Effector memory CD8-positive, alpha-beta T cell (primary cell): ENCODE data around the gene DZIP1L.

Source experiments
- ATAC-seq: fragments of 150-1000 bp; cut with Tn5 transposase; replicated peaks from 2 replicates; pipeline ENCODE4 v1.10.0; 2021; ENCODE audit warnings: mild to moderate bottlenecking, moderate library complexity
- DNase-seq, 3 experiments: peaks; one replicate each; pipeline ENCODE4 v3.0.0; 2021
- H3K27ac Mint-ChIP-seq, 2 donors: one replicate each; pipeline ENCODE4 v1.8.0; 2022; ENCODE audit warnings: mild to moderate bottlenecking in 2 of 2, mixed read lengths in 2 of 2, moderate library complexity in 2 of 2
- H3K27me3 Mint-ChIP-seq, 2 donors: one replicate each; pipeline ENCODE4 v1.8.0; 2022; ENCODE audit warnings: mixed read lengths in 2 of 2
- H3K36me3 Mint-ChIP-seq: one replicate; pipeline ENCODE4 v1.8.0; 2022; ENCODE audit warnings: mild to moderate bottlenecking, moderate library complexity, mixed read lengths; ENCODE audit not compliant: insufficient read depth
- H3K4me1 Mint-ChIP-seq, 2 donors: one replicate each; pipeline ENCODE4 v1.8.0; 2022; ENCODE audit warnings: low read depth in 2 of 2, mixed read lengths in 2 of 2
- H3K4me3 Mint-ChIP-seq, 2 donors: one replicate each; pipeline ENCODE4 v1.8.0; 2022; ENCODE audit warnings: mild to moderate bottlenecking in 2 of 2, mixed read lengths in 2 of 2, moderate library complexity in 2 of 2
- H3K9me3 Mint-ChIP-seq, 2 donors: one replicate each; pipeline ENCODE4 v1.8.0; 2022; ENCODE audit warnings: mixed read lengths in 2 of 2

Gene DZIP1L

GRCh38 chr3:138033202-138033691 lies 82.2 kb downstream of the DZIP1L start:
- Mint-ChIP-seq H3K27ac (no peak overlapping the region), H3K36me3 (no peaks in the 10 kb centered on the region), H3K4me3 (no peak overlapping the region), H3K4me1 (no peaks in the 10 kb centered on the region), H3K9me3 (no peaks in the 10 kb centered on the region), H3K27me3 (peaks cover 28 to 40% of the 10 kb centered on the region in 2 donors)
- DNase-seq (no peak), ATAC-seq (no peak)

GRCh38 chr3:138032567-138032966 lies 82.8 kb downstream of the DZIP1L start:
- Mint-ChIP-seq H3K27ac (no peak overlapping the region), H3K36me3 (no peaks in the 10 kb centered on the region), H3K4me3 (no peak overlapping the region), H3K9me3 (no peaks in the 10 kb centered on the region), H3K27me3 (peaks cover 22 to 33% of the 10 kb centered on the region in 2 donors), H3K4me1 (no peaks in the 10 kb centered on the region)
- no peak for ATAC-seq
- DNase-seq = no peak

- Mint-ChIP-seq H3K27me3 (peaks cover 19 to 23% of the 10 kb centered on the region in 2 donors), H3K4me3 (no peak overlapping the region), H3K27ac (no peak overlapping the region), H3K36me3 (no peaks in the 10 kb centered on the region), H3K9me3 (no peaks in the 10 kb centered on the region), H3K4me1 (no peaks in the 10 kb centered on the region)
- ATAC-seq (no peak), DNase-seq (no peak)
These were observed 83.9 kb downstream of the DZIP1L start for GRCh38 chr3:138031536-138031935.

- Mint-ChIP-seq H3K27me3 (peaks cover 23 to 30% of the 10 kb centered on the region in 2 donors), H3K4me1 (no peaks in the 10 kb centered on the region), H3K36me3 (no peaks in the 10 kb centered on the region), H3K27ac (no peak overlapping the region), H3K4me3 (no peak overlapping the region), H3K9me3 (no peaks in the 10 kb centered on the region)
- no peak for ATAC-seq
- DNase-seq = no peak
These were observed 84.6 kb downstream of the DZIP1L start for GRCh38 chr3:138030734-138031280.

GRCh38 chr3:138027821-138028220 lies 87.6 kb downstream of the DZIP1L start:
- no peaks in the 10 kb centered on the region for H3K9me3 Mint-ChIP-seq
- ATAC-seq (no peak), DNase-seq (no peak)
- H3K27ac Mint-ChIP-seq = no peak overlapping the region
- H3K27me3 Mint-ChIP-seq = peaks cover 9 to 25% of the 10 kb centered on the region in 2 donors
- no peaks in the 10 kb centered on the region for H3K4me1 Mint-ChIP-seq
- no peaks in the 10 kb centered on the region for H3K36me3 Mint-ChIP-seq
- H3K4me3 Mint-ChIP-seq = no peak overlapping the region

- DNase-seq (no peak), ATAC-seq (no peak)
- Mint-ChIP-seq H3K4me3 (no peak overlapping the region), H3K4me1 (no peaks in the 10 kb centered on the region), H3K27ac (no peak overlapping the region), H3K27me3 (peaks cover 7 to 21% of the 10 kb centered on the region in 2 donors), H3K36me3 (no peaks in the 10 kb centered on the region), H3K9me3 (no peaks in the 10 kb centered on the region)
These were observed 89.9 kb downstream of the DZIP1L start for GRCh38 chr3:138025553-138025952.

- Mint-ChIP-seq H3K36me3 (no peaks in the 10 kb centered on the region), H3K9me3 (no peaks in the 10 kb centered on the region), H3K27ac (no peak overlapping the region), H3K27me3 (peaks cover 7 to 21% of the 10 kb centered on the region in 2 donors), H3K4me3 (no peak overlapping the region), H3K4me1 (no peaks in the 10 kb centered on the region)
- ATAC-seq (no peak), DNase-seq (no peak)
These were observed 91.7 kb downstream of the DZIP1L start for GRCh38 chr3:138023754-138024153.

GRCh38 chr3:138019281-138020069 lies 95.9 kb downstream of the DZIP1L start:
- no peak for ATAC-seq
- H3K9me3 Mint-ChIP-seq = no peaks in the 10 kb centered on the region

GRCh38 chr3:138016065-138016464 lies 99.3 kb downstream of the DZIP1L start:
- ATAC-seq (no peak), DNase-seq (no peak)
- Mint-ChIP-seq H3K27ac (no peak overlapping the region), H3K27me3 (no peaks in the 10 kb centered on the region), H3K4me3 (no peak overlapping the region), H3K4me1 (no peaks in the 10 kb centered on the region), H3K36me3 (no peaks in the 10 kb centered on the region), H3K9me3 (no peaks in the 10 kb centered on the region)

More at GRCh38 chr3:138019281-138020069, 95.9 kb downstream of the DZIP1L start:
- Mint-ChIP-seq H3K27me3 (peaks cover 0 to under 1% of the 10 kb centered on the region in 2 donors), H3K27ac (no peak overlapping the region), H3K36me3 (no peaks in the 10 kb centered on the region), H3K4me3 (no peak overlapping the region), H3K4me1 (no peaks in the 10 kb centered on the region)
- no peak for DNase-seq

- H3K27ac Mint-ChIP-seq = no peak overlapping the region
- H3K36me3 Mint-ChIP-seq = no peaks in the 10 kb centered on the region
- DNase-seq (no peak), ATAC-seq (no peak)
- no peaks in the 10 kb centered on the region for H3K27me3 Mint-ChIP-seq
- no peaks in the 10 kb centered on the region for H3K9me3 Mint-ChIP-seq
- H3K4me1 Mint-ChIP-seq = no peaks in the 10 kb centered on the region
- no peak overlapping the region for H3K4me3 Mint-ChIP-seq
These were observed 102.9 kb downstream of the DZIP1L start for GRCh38 chr3:138012526-138012925.
